NOMO-1 treated with DMSO at 0.1 percent for 48 hours (cell line): Measurements from ENCODE around the gene ZNF397.

ENCODE experiments used
- DNase-seq: peaks from one replicate; lab custom pipeline; 2025; ENCODE audit not compliant: unreplicated experiment; lab: John Stamatoyannopoulos, UW

ZNF397 gene

GRCh38 chr18:35290094-35290735 is 49.4 kb downstream of the ZNF397 start, which contains the start of gene ZSCAN30:
Gene ZSCAN30, minus strand, starts transcription at chr18:35290229. Its CDS starts 25,877 bp downstream, at chr18:35264352.
- peak; percentile 89 for DNase-seq

DNA sequence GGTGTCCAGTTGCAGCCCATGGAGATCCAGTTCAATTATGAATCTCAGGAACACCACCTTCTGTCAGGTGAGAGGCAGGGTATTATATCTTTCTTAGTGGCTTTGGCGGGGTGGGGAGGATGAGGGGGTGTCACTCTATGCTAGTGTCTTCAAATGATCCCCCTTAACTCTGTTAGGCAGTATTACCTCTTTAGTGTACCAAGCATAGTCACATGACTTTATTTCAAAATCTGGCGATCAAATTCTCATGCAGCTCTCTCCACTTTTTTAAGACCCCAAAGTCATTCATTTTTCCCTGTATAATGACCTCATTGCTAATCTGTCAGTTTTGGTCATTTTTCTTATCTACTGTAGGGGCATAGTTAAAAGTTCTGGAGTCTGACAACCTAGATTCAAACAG is 50.3 kb downstream of the ZNF397 start:
- no peak for DNase-seq

- no peak for DNase-seq
Observed at GRCh38 chr18:35296060-35296459, 55.2 kb downstream of the ZNF397 start.

DNA sequence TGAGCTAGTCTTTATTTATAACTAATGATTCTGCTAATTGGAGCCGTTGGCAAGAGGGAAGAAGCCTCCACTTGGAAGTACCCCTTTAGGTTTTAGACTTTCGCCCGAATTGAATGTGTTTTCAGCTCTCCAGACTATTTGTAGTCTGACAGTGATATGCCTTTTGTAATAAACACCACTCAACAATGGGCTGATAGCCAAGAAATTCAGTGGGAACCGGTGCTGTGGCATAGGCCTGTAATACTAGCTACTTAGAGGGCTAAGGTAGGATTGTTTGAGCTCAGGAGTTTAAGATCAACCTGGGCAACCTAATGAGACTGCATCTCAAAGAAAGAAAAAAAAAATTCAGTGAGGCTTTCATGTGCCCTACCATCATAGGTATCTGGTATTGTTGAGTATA is 62.8 kb downstream of the ZNF397 start:
- no peak for DNase-seq

- DNase-seq: no peak
Observed at GRCh38 chr18:35306588-35307250, 65.9 kb downstream of the ZNF397 start.
